Measurements from ENCODE around the gene LETM1. TPM values are rescaled to one million over a fixed set of nuclear protein-coding genes. Genes with fewer than 3 reads are reported as not detected.

The LETM1 gene
- total RNA-seq, 3 donors from 2014 or later, result 128 to 141 (median 133) TPM

GRCh38 chr4:1797298-1797860 is 58.6 kb downstream of the LETM1 start:
- no peaks in the 10 kb centered on the region for H3K36me3 Mint-ChIP-seq (ENCODE audit: insufficient read depth)
- no peaks in the 10 kb centered on the region for H3K4me1 Mint-ChIP-seq (ENCODE audit: low read depth)
- no peaks in the 10 kb centered on the region for H3K9me3 Mint-ChIP-seq
- no peak for DNase-seq
- H3K4me3 Mint-ChIP-seq, result no peak overlapping the region
- H3K27me3 Mint-ChIP-seq (ENCODE audit: low read depth), result peaks cover 28% of the 10 kb centered on the region
- ATAC-seq, result no peak

DNA sequence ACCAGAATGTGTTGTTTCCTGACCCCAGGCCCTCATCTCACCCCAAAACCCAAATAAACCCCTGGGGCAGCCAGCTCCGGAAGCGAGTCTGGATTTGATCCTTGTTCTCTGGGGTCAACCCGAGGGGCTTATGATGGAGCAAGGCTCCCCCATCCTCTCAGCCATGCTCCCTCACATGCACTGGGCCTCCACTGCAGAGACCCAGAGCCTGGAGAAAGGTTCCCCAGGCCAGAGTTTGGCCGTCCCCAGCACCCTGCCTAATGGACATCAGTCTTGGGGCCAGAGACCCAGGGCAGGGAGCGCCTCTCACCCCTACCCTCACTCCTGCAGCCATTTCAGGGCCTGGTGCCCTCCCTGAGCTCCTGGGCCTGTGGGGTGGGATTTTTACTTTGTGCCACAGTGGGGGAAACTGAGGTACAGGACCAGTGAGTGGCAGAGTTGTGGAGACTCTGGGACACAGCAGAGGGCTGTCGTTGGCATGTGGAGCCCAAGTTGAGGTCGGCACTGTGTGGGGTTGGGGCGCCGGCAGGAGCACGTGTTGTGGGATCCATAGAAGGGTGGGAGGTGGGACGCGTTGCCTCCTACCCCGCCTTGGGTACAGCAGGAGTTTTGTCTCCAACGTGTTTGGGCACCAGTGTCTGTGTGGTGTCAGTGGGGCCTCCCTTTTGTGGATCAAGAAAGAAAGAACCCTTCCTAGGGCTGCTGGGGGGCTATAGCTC is 59.3 kb downstream of the LETM1 start:
- DNase-seq, result no peak
- no peak overlapping the region for H3K4me3 Mint-ChIP-seq
- H3K36me3 Mint-ChIP-seq (ENCODE audit: insufficient read depth), result no peaks in the 10 kb centered on the region
- peaks cover 30% of the 10 kb centered on the region for H3K27me3 Mint-ChIP-seq (ENCODE audit: low read depth)
- H3K4me1 Mint-ChIP-seq (ENCODE audit: low read depth), result no peaks in the 10 kb centered on the region
- H3K9me3 Mint-ChIP-seq, result no peaks in the 10 kb centered on the region
- ATAC-seq, result no peak

GRCh38 chr4:1795299-1796195 is 60.4 kb downstream of the LETM1 start:
- Mint-ChIP-seq H3K27me3 (ENCODE audit: low read depth) (peaks cover 33% of the 10 kb centered on the region), H3K4me3 (no peak overlapping the region)
- ATAC-seq, result no peak

GRCh38 chr4:1794809-1795298 is 61.1 kb downstream of the LETM1 start:
- no peaks in the 10 kb centered on the region for H3K36me3 Mint-ChIP-seq (ENCODE audit: insufficient read depth)
- H3K27me3 Mint-ChIP-seq (ENCODE audit: low read depth), result peaks cover 29% of the 10 kb centered on the region
- ATAC-seq (peak; percentile 4 to 13), DNase-seq (no peak)
- no peaks in the 10 kb centered on the region for H3K4me1 Mint-ChIP-seq (ENCODE audit: low read depth)
- no peaks in the 10 kb centered on the region for H3K9me3 Mint-ChIP-seq
- peak overlapping the region; percentile 33 for H3K4me3 Mint-ChIP-seq

More at GRCh38 chr4:1795299-1796195, 60.4 kb downstream of the LETM1 start:
- DNase-seq, result no peak
- Mint-ChIP-seq H3K9me3 (no peaks in the 10 kb centered on the region), H3K36me3 (ENCODE audit: insufficient read depth) (no peaks in the 10 kb centered on the region), H3K4me1 (ENCODE audit: low read depth) (no peaks in the 10 kb centered on the region)

- DNase-seq (no peak), ATAC-seq (peak in 1 of 2 donors; percentile 9)
- H3K9me3 Mint-ChIP-seq, result no peaks in the 10 kb centered on the region
- H3K4me3 Mint-ChIP-seq, result no peak overlapping the region
- H3K27me3 Mint-ChIP-seq (ENCODE audit: low read depth), result peaks cover 25% of the 10 kb centered on the region
- no peaks in the 10 kb centered on the region for H3K4me1 Mint-ChIP-seq (ENCODE audit: low read depth)
- H3K36me3 Mint-ChIP-seq (ENCODE audit: insufficient read depth), result no peaks in the 10 kb centered on the region
These were observed 61.8 kb downstream of the LETM1 start for GRCh38 chr4:1793940-1794808.

DNA sequence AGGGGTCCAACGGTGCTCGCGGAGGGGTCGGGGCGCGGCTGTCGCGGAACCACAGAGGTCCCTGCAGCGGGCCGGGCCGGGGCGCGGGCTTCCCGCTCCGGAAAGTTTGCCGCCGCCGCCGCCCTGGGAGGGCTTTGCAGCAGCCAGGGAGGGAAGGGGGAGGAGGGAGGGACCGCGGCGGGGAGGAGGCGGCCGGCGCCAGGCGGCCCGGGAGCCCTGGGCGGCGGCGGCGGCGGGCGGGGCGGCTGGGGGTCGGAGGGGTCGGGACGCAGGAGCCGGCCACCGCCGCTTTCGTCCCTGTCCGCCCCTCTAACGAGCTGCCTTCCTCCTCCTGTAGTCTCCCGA is 62.5 kb downstream of the LETM1 start:
- ATAC-seq, result peak; percentile 63 to 64

GRCh38 chr4:1792832-1793495 is 63.0 kb downstream of the LETM1 start, which contains the start of gene FGFR3:
Gene FGFR3 (plus strand): TSS chr4:1793293. CDS start chr4:1793935, 642 bp downstream.
- Mint-ChIP-seq H3K9me3 (no peaks in the 10 kb centered on the region), H3K4me1 (ENCODE audit: low read depth) (no peaks in the 10 kb centered on the region), H3K36me3 (ENCODE audit: insufficient read depth) (no peaks in the 10 kb centered on the region), H3K4me3 (no peak within 1 kb of the TSS), H3K27me3 (ENCODE audit: low read depth) (peaks cover 20% of the 10 kb centered on the region)
- peak; percentile 80 to 83 for ATAC-seq
- DNase-seq, result peak; percentile 25

More for the DNA sequence above, 62.5 kb downstream of the LETM1 start:
- Mint-ChIP-seq H3K9me3 (no peaks in the 10 kb centered on the region), H3K27me3 (ENCODE audit: low read depth) (peaks cover 21% of the 10 kb centered on the region), H3K4me1 (ENCODE audit: low read depth) (no peaks in the 10 kb centered on the region), H3K36me3 (ENCODE audit: insufficient read depth) (no peaks in the 10 kb centered on the region), H3K4me3 (no peak overlapping the region)
- DNase-seq, result peak; percentile 13

GRCh38 chr4:1792158-1792831 is 63.7 kb downstream of the LETM1 start:
- Mint-ChIP-seq H3K4me1 (ENCODE audit: low read depth) (no peaks in the 10 kb centered on the region), H3K36me3 (ENCODE audit: insufficient read depth) (no peaks in the 10 kb centered on the region), H3K4me3 (no peak overlapping the region), H3K9me3 (no peaks in the 10 kb centered on the region), H3K27me3 (ENCODE audit: low read depth) (peaks cover 20% of the 10 kb centered on the region)
- no peak for DNase-seq
- ATAC-seq, result no peak

DNA sequence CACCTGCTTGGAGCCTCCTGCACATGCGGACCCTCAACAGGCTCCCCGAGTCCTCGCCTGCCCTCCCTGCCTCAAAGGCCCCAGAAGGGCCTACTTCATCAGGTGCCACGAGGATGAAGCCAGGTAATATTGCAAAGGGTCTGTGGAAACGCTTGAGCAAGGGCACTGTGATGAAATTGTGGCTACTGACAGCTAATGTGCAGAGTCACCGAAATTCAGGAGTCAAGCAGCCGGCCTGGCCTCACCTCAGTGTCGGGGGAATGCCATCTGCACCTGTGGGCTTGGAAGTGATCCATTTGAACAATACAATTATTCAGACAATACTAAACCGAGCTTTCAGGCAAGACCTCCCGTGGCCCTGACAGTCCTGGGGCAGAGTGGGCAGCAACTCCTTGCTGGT is 66.0 kb downstream of the LETM1 start:
- DNase-seq, result no peak
- no peaks in the 10 kb centered on the region for H3K9me3 Mint-ChIP-seq
- H3K36me3 Mint-ChIP-seq (ENCODE audit: insufficient read depth), result no peaks in the 10 kb centered on the region
- no peak overlapping the region for H3K4me3 Mint-ChIP-seq
- H3K4me1 Mint-ChIP-seq (ENCODE audit: low read depth), result no peaks in the 10 kb centered on the region
- peaks cover 7% of the 10 kb centered on the region for H3K27me3 Mint-ChIP-seq (ENCODE audit: low read depth)
- no peak for ATAC-seq

DNA sequence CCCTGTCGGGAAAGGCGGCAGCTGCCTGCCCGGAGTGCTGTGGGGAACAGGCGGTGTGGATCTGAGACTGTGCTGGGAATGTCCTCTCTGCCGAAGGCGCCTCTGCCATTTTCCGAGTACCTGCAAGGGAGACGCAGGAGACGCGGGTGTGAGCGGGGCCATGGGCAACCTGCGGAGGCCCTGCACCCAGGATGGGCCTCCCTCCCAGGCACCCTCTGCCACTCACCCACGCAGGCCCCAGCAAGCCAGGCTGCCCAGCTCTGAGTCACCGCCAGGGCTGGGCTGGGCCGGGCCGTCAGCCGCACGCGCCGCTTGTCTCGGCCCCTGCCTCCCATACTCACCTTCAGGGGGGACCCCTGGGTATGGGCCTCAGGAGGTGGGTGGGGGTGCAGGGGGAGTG is 66.4 kb downstream of the LETM1 start:
- Mint-ChIP-seq H3K36me3 (ENCODE audit: insufficient read depth) (no peaks in the 10 kb centered on the region), H3K27me3 (ENCODE audit: low read depth) (peaks cover 7% of the 10 kb centered on the region), H3K9me3 (no peaks in the 10 kb centered on the region), H3K4me3 (no peak overlapping the region), H3K4me1 (ENCODE audit: low read depth) (no peaks in the 10 kb centered on the region)
- no peak for ATAC-seq
- no peak for DNase-seq

DNA sequence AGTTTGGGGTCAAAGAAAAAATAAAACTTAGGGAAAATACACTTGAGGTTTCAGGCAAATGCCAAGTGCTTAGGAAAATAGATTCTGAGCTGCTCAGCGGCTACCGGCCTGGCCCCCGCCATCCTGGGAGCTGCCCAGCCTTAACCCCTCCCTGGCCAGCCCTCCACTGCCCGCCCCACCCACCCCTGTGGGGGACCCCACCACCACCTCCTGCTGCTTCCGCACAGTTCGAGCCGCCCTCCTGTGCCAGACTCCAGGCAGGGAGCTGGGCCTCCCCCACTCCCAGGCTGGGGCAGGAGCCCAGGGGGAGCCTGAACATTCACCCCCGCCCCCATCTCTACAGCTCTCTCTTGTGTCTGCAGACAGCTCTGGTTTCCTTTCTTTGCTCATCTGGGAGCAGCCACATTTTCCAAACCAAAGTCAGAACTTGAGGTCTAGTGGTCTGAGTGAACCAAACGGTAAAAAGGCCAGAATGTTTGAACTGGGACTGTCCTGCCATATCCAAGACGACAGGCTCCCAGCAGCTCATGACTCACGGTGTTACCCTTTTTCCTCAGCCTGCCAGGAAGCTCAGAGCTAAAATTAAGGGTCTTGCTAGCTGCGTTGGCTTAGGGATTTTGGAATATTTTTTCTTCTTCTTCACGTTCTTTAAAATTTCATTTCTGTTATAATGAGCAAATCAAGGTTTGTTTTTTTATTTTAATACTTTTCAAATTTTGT is 67.5 kb downstream of the LETM1 start:
- no peak for DNase-seq
- H3K36me3 Mint-ChIP-seq (ENCODE audit: insufficient read depth), result no peaks in the 10 kb centered on the region
- H3K9me3 Mint-ChIP-seq, result no peaks in the 10 kb centered on the region
- H3K27me3 Mint-ChIP-seq (ENCODE audit: low read depth), result peaks cover 7% of the 10 kb centered on the region
- H3K4me1 Mint-ChIP-seq (ENCODE audit: low read depth), result no peaks in the 10 kb centered on the region
- H3K4me3 Mint-ChIP-seq, result no peak overlapping the region
- ATAC-seq, result no peak

- no peak for ATAC-seq
- Mint-ChIP-seq H3K27me3 (ENCODE audit: low read depth) (peaks cover 7% of the 10 kb centered on the region), H3K4me1 (ENCODE audit: low read depth) (no peaks in the 10 kb centered on the region)
These were observed 68.4 kb downstream of the LETM1 start for GRCh38 chr4:1787411-1788077.

More at GRCh38 chr4:1787411-1788077, 68.4 kb downstream of the LETM1 start:
- H3K36me3 Mint-ChIP-seq (ENCODE audit: insufficient read depth), result no peaks in the 10 kb centered on the region
- H3K9me3 Mint-ChIP-seq, result no peaks in the 10 kb centered on the region
- DNase-seq, result no peak
- H3K4me3 Mint-ChIP-seq, result no peak overlapping the region
